Thyroid gland (tissue), 4 donors: Measurements from ENCODE around the gene COPRS.
"Not testable (repeated sequence)": the region's sequence is repeated elsewhere in the genome, so short reads cannot be mapped to it uniquely, and the experiment has no call there.

Experiments used
- POLR2A ChIP-seq, 2 donors: fragments of 450-650 bp; IDR thresholded peaks; one replicate each; pipeline ENCODE4 v1.6.1; 2017; ENCODE audit warnings: antibody characterized with exemption in 2 of 2, mild to moderate bottlenecking in 2 of 2, moderate library complexity in 1 of 2
- TF ChIP-seq, protein P1 (sequence below), 6 experiments: fragments of 200-600 bp in 3 of 6; fragments of 450-650 bp in 3 of 6; sonication (generic) in 3 of 6; IDR thresholded peaks; one replicate each; pipeline ENCODE4 v1.5.1; 2016 to 2019; ENCODE audit warnings: antibody characterized with exemption in 6 of 6, mild to moderate bottlenecking in 2 of 6, inconsistent platforms in 1 of 6, moderate library complexity in 1 of 6

DNA sequence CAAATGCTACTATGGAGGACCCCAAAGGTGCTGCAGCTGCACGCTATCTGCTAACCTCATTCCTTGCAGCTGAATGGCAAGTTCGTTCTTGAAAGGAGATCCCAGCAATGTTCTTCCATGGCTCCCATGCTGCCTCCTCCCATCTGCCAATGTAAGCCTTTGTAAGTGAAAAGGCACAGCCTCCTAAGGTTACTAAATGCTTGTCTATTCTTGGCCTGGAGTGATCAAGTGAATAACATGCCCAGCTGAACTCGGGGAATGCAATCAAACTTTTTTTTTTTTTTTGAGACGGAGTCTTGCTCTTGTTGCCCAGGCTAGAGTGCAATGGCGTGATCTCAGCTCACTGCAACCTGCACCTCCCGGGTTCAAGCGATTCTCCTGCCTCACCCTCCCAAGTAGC lies 49.2 kb downstream of the COPRS start:
- not testable (repeated sequence) for TF ChIP-seq POLR2A (IDR thresholded peaks at IDR 0.05)
- TF ChIP-seq, protein P1, sequence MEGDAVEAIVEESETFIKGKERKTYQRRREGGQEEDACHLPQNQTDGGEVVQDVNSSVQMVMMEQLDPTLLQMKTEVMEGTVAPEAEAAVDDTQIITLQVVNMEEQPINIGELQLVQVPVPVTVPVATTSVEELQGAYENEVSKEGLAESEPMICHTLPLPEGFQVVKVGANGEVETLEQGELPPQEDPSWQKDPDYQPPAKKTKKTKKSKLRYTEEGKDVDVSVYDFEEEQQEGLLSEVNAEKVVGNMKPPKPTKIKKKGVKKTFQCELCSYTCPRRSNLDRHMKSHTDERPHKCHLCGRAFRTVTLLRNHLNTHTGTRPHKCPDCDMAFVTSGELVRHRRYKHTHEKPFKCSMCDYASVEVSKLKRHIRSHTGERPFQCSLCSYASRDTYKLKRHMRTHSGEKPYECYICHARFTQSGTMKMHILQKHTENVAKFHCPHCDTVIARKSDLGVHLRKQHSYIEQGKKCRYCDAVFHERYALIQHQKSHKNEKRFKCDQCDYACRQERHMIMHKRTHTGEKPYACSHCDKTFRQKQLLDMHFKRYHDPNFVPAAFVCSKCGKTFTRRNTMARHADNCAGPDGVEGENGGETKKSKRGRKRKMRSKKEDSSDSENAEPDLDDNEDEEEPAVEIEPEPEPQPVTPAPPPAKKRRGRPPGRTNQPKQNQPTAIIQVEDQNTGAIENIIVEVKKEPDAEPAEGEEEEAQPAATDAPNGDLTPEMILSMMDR (IDR thresholded peaks at IDR 0.05), result not testable (repeated sequence)
